ENCODE data around the gene ITIH5.

ITIH5 gene

GRCh38 chr10:7589748-7590147 lies 77.0 kb downstream of the ITIH5 start:
- no peak for TF ChIP-seq EZH2 (IDR thresholded peaks at IDR 0.05)
- no peak for TF ChIP-seq POLR2AphosphoS5 (IDR thresholded peaks at IDR 0.05; ENCODE audit: borderline replicate concordance, low read depth, low read length)
- TF ChIP-seq FOXP2 (optimal IDR thresholded peaks at IDR 0.05; ENCODE audit: control extremely low read depth, extremely low read length, insufficient read depth), result no peak
- Histone ChIP-seq H3K36me3 (ENCODE audit: insufficient read depth, low read length) (no peaks in the 10 kb centered on the region), H3K9me3 (ENCODE audit: low read depth, low read length) (no peaks in the 10 kb centered on the region), H3K27ac (no peak overlapping the region), H3K9ac (ENCODE audit: insufficient read length) (no peak overlapping the region), H3K4me3 (no peak overlapping the region)
- DNase-seq (ENCODE audit: low read depth, low spot score), result no peak

GRCh38 chr10:7587865-7588188 lies 78.9 kb downstream of the ITIH5 start:
- DNase-seq (ENCODE audit: low read depth, low spot score), result no peak
- H3K36me3 ChIP-seq (ENCODE audit: insufficient read depth, low read length), result no peaks in the 10 kb centered on the region
- no peak for TF ChIP-seq POLR2AphosphoS5 (IDR thresholded peaks at IDR 0.05; ENCODE audit: borderline replicate concordance, low read depth, low read length)

GRCh38 chr10:7587168-7587864 lies 79.5 kb downstream of the ITIH5 start:
- no peaks in the 10 kb centered on the region for H3K9me3 ChIP-seq (ENCODE audit: low read depth, low read length)

More at GRCh38 chr10:7587865-7588188, 78.9 kb downstream of the ITIH5 start:
- Histone ChIP-seq H3K27ac (no peak overlapping the region), H3K9me3 (ENCODE audit: low read depth, low read length) (no peaks in the 10 kb centered on the region), H3K9ac (ENCODE audit: insufficient read length) (no peak overlapping the region), H3K4me3 (no peak overlapping the region)

DNA sequence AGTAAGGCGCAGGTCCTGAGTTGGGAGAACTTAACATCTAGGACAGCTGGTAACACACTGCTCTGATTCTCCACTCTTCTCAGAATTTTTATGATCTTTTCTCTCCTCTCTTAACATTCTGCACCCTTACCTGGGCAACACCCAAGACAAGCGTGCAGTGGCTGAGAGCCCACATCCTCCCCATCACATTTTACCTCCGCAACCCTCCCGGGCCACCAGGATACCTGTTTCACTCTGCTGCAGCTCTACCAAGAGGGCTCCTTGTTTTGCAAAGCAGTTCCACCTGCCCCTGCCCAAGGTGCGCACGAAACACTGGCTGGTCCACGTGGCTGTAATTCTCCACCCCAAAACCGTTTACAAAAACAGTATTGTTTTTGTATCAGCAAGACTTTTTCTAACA lies 81.5 kb downstream of the ITIH5 start:
- no peak for DNase-seq (ENCODE audit: low read depth, low spot score)
- H3K9ac ChIP-seq (ENCODE audit: insufficient read length), result no peak overlapping the region
- no peak overlapping the region for H3K4me3 ChIP-seq
- no peaks in the 10 kb centered on the region for H3K36me3 ChIP-seq (ENCODE audit: insufficient read depth, low read length)
- TF ChIP-seq EZH2 (IDR thresholded peaks at IDR 0.05) (no peak), FOXP2 (optimal IDR thresholded peaks at IDR 0.05; ENCODE audit: control extremely low read depth, extremely low read length, insufficient read depth) (no peak), POLR2AphosphoS5 (IDR thresholded peaks at IDR 0.05; ENCODE audit: borderline replicate concordance, low read depth, low read length) (no peak)
- H3K9me3 ChIP-seq (ENCODE audit: low read depth, low read length), result no peaks in the 10 kb centered on the region
- no peak overlapping the region for H3K27ac ChIP-seq

More at GRCh38 chr10:7587168-7587864, 79.5 kb downstream of the ITIH5 start:
- Histone ChIP-seq H3K27ac (no peak overlapping the region), H3K9ac (ENCODE audit: insufficient read length) (no peak overlapping the region), H3K36me3 (ENCODE audit: insufficient read depth, low read length) (no peaks in the 10 kb centered on the region), H3K4me3 (no peak overlapping the region)
- TF ChIP-seq EZH2 (IDR thresholded peaks at IDR 0.05) (no peak), POLR2AphosphoS5 (IDR thresholded peaks at IDR 0.05; ENCODE audit: borderline replicate concordance, low read depth, low read length) (no peak), FOXP2 (optimal IDR thresholded peaks at IDR 0.05; ENCODE audit: control extremely low read depth, extremely low read length, insufficient read depth) (no peak)
- no peak for DNase-seq (ENCODE audit: low read depth, low spot score)

GRCh38 chr10:7583626-7584025 lies 83.1 kb downstream of the ITIH5 start:
- Histone ChIP-seq H3K9ac (ENCODE audit: insufficient read length) (no peak overlapping the region), H3K4me3 (no peak overlapping the region), H3K27ac (no peak overlapping the region), H3K9me3 (ENCODE audit: low read depth, low read length) (no peaks in the 10 kb centered on the region), H3K36me3 (ENCODE audit: insufficient read depth, low read length) (no peaks in the 10 kb centered on the region)
- DNase-seq (ENCODE audit: low read depth, low spot score), result no peak
- no peak for TF ChIP-seq POLR2AphosphoS5 (IDR thresholded peaks at IDR 0.05; ENCODE audit: borderline replicate concordance, low read depth, low read length)
- no peak for TF ChIP-seq EZH2 (IDR thresholded peaks at IDR 0.05)
- TF ChIP-seq FOXP2 (optimal IDR thresholded peaks at IDR 0.05; ENCODE audit: control extremely low read depth, extremely low read length, insufficient read depth), result no peak

DNA sequence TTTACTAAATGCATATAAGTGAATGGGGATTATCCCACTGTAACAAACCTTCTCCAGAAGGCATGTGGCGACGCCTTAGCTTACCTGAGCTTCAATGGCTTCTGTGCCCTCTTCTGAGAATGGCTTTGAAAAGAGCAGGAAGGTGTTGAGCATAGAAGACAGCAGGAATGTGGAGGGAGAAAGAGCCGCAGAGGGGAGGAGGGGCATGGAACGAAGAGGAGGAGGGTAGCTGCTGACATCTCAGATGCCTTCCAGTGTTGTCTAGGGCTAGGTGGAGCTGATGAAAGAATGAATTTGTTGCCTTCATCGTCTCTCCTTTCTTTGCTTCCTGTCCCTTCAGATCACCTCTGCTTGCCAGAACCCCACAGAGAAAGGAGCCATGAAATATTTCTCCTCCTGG lies 86.2 kb downstream of the ITIH5 start:
- Histone ChIP-seq H3K4me3 (no peak overlapping the region), H3K9ac (ENCODE audit: insufficient read length) (no peak overlapping the region), H3K27ac (no peak overlapping the region), H3K9me3 (ENCODE audit: low read depth, low read length) (no peaks in the 10 kb centered on the region), H3K36me3 (ENCODE audit: insufficient read depth, low read length) (no peaks in the 10 kb centered on the region)
- TF ChIP-seq FOXP2 (optimal IDR thresholded peaks at IDR 0.05; ENCODE audit: control extremely low read depth, extremely low read length, insufficient read depth) (no peak), EZH2 (IDR thresholded peaks at IDR 0.05) (no peak), POLR2AphosphoS5 (IDR thresholded peaks at IDR 0.05; ENCODE audit: borderline replicate concordance, low read depth, low read length) (no peak)
- no peak for DNase-seq (ENCODE audit: low read depth, low spot score)

DNA sequence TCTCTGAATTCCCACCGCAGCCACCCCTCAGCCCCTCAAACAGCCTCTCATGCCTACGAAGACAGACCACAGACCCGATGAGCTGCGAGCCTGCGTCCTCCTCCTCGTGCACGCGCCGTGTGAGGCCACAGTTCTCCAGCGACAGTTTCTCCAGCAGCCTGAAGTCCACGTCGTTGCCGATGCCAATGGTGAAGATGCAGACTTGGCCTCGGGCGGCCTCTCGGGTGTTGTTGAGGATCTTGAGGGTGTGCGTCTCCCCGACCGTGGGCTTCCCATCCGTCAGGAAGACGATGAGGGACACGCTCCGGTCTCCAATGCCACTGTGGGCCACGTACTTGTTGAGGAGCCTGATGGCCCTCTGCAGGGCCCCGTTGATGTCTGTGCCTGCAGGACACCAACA lies 87.1 kb downstream of the ITIH5 start:
- Histone ChIP-seq H3K9ac (ENCODE audit: insufficient read length) (no peak overlapping the region), H3K36me3 (ENCODE audit: insufficient read depth, low read length) (no peaks in the 10 kb centered on the region), H3K9me3 (ENCODE audit: low read depth, low read length) (no peaks in the 10 kb centered on the region), H3K4me3 (no peak overlapping the region), H3K27ac (no peak overlapping the region)
- no peak for DNase-seq (ENCODE audit: low read depth, low spot score)
- TF ChIP-seq EZH2 (IDR thresholded peaks at IDR 0.05) (no peak), POLR2AphosphoS5 (IDR thresholded peaks at IDR 0.05; ENCODE audit: borderline replicate concordance, low read depth, low read length) (no peak), FOXP2 (optimal IDR thresholded peaks at IDR 0.05; ENCODE audit: control extremely low read depth, extremely low read length, insufficient read depth) (no peak)

DNA sequence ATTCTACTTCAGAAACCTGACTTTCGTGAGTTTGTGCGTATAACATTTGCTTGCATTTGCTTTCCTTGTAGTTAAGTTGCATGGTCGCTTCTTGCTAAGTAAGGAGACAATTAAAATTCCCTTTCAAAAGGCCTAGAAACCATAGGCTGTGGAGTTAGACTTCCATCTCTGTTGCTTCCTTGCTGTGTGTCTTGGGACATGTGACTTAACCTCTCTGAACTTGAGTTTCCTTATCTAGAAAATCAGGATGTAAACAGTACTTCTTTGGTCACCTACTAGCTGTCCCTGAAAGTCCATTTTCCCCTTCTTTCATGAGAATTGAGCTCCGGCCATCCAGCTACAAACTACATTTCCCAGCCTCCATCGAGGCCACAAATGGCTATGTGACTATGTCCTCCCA lies 89.2 kb downstream of the ITIH5 start:
- no peak for DNase-seq (ENCODE audit: low read depth, low spot score)
- Histone ChIP-seq H3K27ac (no peak overlapping the region), H3K9me3 (ENCODE audit: low read depth, low read length) (no peaks in the 10 kb centered on the region), H3K36me3 (ENCODE audit: insufficient read depth, low read length) (no peaks in the 10 kb centered on the region), H3K9ac (ENCODE audit: insufficient read length) (no peak overlapping the region), H3K4me3 (no peak overlapping the region)
- TF ChIP-seq POLR2AphosphoS5 (IDR thresholded peaks at IDR 0.05; ENCODE audit: borderline replicate concordance, low read depth, low read length) (no peak), EZH2 (IDR thresholded peaks at IDR 0.05) (no peak), FOXP2 (optimal IDR thresholded peaks at IDR 0.05; ENCODE audit: control extremely low read depth, extremely low read length, insufficient read depth) (no peak)

DNA sequence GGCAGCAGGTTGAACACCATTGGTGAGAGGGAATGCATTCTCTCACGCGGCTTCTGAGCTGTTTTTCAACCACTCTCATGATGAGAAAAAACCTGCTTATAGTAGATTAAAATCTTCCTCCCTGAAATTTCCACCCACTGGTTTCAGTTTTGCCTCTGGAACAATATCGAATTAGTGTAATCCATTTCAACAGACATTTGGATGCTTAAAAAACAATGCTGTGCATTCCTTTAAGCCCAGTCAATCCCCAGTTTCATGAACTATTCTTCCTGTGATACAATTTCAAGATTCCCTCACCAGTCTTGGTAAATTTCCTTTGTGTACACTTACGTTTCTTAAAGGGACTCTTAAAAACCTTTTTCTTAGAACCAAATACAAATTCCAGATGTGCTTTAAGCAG lies 89.6 kb downstream of the ITIH5 start:
- no peak for DNase-seq (ENCODE audit: low read depth, low spot score)
- TF ChIP-seq POLR2AphosphoS5 (IDR thresholded peaks at IDR 0.05; ENCODE audit: borderline replicate concordance, low read depth, low read length) (no peak), FOXP2 (optimal IDR thresholded peaks at IDR 0.05; ENCODE audit: control extremely low read depth, extremely low read length, insufficient read depth) (no peak), EZH2 (IDR thresholded peaks at IDR 0.05) (no peak)
- Histone ChIP-seq H3K4me3 (no peak overlapping the region), H3K9me3 (ENCODE audit: low read depth, low read length) (no peaks in the 10 kb centered on the region), H3K9ac (ENCODE audit: insufficient read length) (no peak overlapping the region), H3K36me3 (ENCODE audit: insufficient read depth, low read length) (no peaks in the 10 kb centered on the region), H3K27ac (no peak overlapping the region)
